ENCODE measurements around the gene KIF12. TPM values are rescaled to one million over a fixed set of nuclear protein-coding genes. Genes with fewer than 3 reads are reported as not detected.

KIF12 gene
- polyA plus RNA-seq, 3 donors: 142 to 272 (median 186) TPM

DNA sequence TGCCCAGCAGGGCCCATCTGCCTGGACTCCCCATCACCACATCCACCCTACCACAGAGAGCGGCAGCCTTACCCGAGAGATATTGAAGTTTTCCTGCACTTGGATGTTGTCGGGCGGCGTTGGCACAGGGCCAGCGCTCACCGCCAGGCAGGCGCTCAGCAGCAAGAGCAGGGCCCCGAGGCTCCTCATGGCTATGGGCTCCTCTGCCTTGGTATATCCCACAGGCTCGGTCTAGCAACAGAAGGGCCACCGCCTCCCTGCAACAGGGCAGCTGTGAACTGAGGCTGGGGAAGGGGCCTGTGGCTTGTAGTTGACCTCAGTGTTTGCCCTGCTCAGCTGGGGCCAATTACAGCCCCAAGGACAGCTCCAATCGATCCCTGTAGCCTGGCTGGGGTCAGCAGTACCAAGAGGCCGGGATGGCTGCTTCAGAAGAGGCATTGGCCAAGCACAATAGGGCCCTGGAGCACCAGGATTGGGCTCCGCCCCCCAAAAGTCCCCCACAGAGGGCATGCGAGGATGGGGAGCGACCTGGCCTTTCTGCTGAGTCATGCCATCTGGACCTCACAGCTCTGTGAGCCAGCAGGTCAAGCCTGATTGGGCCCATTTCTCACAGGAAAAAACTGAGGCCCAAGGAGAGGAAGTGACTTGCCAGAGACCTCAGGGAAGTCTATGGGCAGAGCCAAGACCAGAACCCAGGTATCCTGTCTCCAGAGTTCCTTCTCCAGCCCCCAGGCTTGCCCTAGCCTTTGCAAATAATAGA is 20.9 kb downstream of the KIF12 start, which contains the start of gene AMBP:
TSS of gene AMBP (minus strand) at position 280 of the 760 bp plus-strand sequence. CDS start at position 189, 91 bp downstream.
- DNase-seq (ENCODE audit: extremely low read depth in 1 of 11, low read depth in 9 of 11, low spot score in 4 of 11): no peak

DNA sequence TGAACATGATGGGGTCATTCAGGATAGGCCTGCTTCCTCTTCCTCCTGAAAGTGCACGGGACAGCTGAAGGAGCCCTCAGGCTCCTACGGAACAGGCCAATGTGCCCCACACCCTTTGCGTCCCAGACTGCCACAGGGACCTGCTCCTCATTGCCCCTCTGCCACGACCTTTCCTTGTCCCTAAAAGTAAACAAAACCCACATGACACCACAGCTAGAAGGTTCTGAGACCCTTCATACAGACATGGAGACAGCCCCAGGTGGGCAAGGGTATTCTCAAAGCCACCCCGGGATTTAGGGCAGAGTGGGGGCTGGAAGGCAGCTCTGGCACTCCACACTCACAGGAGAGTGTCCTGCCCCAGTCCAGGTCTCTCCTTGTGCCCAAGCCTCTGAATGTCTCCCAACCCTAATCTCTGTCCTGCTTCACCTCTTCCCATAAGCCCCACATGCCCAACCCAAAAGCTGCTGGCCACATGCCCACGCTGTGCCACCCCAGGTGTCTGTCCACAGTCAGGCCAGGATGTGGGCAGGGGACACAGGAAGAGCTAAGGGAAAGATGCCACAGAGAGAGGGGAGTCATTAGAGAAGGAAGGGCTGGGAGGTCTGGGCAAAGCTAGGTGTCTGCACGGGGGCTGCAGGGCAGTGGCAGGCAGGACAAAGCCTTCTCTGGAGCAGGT is 21.8 kb downstream of the KIF12 start:
- no peak for DNase-seq (ENCODE audit: extremely low read depth in 1 of 11, low read depth in 9 of 11, low spot score in 4 of 11)

DNA sequence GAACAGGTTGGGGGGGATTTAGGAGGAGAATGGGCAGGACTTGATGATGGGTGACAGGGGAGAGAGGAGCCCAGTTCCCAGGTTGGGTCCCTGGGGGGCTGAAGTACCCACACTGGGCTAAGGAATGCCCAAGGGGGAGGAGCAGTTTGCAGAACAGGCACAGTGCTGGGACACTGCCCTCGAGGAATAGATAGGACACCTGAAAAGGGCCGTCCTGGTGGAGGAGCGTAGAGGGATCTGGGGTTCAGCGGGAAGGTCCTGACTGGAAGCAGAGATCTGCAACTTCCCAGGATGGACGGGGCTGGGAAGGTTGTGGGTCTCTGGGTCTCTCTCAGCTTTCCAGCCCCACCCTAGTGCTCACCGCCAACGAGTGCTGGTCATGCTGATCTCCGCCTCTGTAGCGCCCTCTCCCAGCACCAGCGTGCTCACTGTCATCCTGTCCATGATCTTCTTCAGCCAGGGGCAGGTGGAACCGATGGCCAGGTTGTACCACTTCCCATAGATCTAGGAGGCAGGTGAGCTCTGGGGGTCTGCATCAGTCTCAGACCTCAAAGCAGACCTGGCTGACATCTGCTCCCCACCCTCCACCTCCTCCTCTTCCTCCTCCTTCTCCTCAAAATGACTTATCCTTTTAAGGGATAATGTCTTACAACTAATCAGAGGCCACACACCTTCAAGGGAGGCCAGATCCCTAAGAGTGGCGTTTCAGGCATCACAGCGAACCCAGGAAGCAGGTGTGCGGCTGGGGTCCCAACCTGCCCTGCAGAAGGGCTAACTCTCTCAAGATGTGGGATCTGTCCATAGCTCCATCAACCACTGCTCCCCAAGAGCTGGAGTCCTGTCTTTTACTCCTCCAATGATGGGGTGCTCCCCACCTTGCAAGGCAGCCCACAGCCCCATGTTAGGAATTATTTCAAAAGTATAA is 22.6 kb downstream of the KIF12 start:
- no peak for DNase-seq (ENCODE audit: extremely low read depth in 1 of 11, low read depth in 9 of 11, low spot score in 4 of 11)

DNA sequence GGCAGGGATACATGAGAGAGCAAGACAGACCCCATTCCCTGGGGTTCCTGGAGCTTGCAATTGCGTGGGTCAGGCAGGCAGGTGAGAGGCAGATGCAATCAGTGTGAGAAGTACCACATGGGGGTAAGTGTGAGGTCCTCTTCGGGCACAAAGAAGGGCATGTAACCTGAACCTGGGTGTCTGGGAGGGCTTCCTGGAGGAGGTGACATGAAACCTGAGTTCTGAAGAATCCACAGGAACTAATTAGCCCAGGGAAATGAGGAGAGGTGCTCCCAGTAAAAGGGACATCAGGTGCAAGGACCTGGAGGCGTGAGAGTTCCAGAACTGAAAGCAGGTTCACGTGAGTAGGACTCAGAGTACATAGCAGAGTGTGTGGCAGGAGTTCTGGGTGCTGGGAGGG is 23.5 kb downstream of the KIF12 start:
- no peak for DNase-seq (ENCODE audit: extremely low read depth in 1 of 11, low read depth in 9 of 11, low spot score in 4 of 11)

DNA sequence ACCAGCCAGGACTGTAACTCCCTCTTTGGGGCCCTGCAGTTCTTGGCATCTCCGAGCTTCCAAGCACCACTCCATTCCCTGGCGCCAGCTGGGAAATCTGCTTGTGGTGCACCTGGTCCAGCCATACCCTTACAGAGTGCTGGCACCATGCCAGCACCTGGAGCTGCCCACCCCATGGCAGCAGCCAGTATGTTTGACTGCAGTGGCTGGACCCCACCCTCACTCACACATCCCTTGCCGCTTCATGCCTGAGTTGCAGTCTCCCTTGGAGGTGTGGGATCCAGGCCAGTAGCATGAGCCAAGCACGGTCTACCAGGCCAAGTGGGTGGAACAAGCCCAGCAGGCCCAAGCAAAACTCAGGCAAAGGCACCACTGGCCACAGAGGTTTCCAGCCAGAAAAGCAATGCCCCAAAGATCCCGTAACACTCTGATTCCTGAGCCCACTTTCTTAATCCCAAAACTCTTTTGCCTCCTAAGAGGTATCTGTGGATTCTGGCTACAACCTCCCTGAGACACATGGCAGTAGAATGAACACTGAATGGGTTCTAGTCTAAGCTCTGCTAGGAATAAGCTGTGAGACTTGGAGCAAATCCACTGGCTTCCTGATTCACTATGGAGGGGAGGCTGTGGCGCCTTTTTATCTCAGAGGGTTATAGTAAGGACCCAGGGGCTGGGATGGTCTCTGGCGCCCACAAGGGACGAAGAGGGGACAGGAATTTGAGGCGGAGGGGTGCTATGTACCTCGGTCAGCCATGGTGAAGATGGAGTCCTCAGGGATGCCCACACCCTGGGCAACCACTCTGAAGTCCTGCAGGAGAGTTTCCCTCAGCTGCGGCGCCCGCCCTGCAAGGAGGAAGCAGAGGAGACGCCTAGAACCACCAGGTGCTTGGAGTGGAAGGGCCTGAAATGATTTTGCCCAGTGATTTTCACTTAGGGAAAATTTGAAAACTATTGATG is 26.6 kb downstream of the KIF12 start:
- no peak for DNase-seq (ENCODE audit: extremely low read depth in 1 of 11, low read depth in 9 of 11, low spot score in 4 of 11)

DNA sequence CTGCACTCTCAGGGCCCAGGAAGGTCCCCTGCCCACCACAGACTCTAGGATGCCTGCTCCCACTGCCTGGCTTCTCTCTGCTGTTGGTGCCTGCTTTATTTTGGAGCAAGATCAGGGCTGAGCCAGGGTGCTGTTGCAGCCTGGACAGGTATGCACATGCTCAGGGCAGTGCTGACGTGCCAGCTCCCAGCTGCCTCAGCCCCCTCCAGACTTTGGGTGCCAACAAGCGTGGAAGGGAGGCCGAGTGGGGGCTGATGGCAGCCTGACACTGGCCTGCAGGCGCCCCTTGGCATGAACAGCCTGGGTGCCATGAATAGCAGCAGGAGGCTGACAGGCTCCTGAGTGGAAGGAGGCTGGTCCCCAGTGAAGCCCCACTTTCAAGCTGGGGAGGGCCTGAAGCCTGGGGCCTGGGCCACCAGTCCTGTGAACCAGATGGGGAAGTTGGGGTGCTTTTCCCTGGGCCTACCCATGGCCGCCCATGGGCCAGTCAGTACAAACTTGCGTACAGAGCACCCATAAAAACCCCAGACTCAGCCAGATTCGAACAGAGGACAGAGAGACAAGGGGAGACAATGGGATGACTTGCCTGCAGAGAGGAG is 27.8 kb downstream of the KIF12 start:
- DNase-seq (ENCODE audit: extremely low read depth in 1 of 11, low read depth in 9 of 11, low spot score in 4 of 11): no peak

DNA sequence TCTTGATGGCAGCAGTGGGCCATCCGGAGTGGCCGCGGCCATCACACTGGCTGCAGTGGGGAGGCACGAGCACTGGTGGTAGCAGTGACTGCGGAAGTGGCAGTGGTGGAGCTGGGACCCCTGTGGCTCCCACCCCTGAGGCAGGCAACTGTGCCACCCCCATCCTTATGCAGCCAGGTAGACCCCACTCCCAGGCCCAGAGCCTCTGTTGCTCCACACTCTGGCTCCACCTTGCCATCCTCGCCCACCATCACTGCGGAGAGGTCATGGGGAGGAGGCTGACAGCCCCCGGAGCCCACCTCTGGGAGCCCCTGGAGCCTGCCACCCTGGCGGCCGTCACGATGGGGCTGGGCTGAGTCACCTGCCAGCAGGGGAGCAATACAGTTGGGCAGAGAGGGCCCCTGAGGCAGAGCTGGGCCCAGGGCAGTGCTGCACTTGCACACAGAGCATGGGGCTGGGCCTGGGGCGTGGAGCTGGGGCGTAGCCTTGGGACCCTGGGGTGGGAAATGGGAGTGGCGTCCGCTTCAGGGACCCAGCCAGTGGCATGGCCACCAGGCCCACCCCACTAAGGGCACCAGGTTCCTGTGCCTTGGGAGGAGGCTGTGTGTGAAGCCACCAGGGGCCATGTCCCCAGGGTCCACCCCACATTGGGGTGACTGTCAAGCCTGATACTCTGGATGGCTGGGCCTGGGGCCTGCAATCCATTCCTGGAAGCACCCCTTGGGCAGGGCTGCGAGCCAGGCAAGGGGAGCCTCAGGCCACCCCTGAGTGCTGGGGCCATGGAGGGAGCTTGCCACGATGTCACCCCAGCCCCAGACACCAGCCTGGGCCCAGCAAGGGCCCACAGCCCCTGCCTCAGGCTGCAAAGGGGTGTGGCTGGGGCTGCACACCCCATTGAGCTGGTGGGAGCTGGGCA is 28.6 kb downstream of the KIF12 start:
- no peak for DNase-seq (ENCODE audit: extremely low read depth in 1 of 11, low read depth in 9 of 11, low spot score in 4 of 11)

DNA sequence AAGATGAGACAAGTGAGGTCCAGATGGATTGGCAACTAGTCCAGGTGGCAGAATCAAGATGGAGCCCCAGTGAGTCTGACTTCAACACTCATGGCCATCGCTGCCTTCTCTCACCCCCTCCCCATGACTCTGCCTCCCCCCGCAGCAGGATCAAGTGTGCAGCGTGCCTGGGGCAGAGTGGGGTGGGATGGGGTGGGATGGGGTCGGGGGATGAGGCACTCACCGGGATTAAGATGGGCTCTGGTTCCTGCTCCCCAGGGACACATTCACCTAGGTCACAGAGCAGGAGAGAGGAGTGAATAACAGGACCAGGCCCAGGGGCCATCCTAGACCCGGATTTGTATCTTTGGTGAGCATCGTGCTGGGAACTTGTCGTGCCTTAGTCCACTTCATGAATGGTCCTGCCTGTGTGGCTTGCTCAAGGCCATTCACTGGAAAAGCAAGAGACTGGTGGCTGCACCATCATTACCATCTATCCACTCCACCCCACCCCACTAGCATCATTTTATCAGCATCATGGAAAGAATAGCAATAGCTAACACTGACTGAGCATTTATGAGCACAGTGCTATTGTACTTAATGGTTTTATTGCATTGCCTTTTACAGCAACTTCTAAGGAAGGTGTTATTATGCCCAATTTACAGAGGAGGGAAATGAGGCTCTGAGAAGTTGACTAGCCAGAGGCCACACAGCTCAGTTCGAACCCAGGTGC is 29.5 kb downstream of the KIF12 start:
- no peak for DNase-seq (ENCODE audit: extremely low read depth in 1 of 11, low read depth in 9 of 11, low spot score in 4 of 11)

DNA sequence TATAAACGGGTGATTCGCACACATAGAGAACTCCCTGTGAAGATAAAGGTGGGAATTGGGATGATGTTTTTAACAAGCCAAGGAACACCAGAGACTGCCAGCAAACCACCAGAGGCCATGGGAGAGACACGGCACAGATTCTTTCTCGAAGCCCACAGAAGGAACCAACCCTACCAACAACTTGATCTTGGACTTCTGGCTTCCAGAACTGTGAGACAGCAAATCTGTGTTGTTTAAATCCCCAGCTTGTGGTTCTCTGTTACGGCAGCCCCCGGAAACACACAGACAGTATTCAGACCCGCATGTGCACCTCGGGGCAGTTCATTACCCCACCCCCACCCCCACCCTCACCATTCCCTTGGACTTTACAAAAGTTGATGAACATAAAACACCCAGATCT is 33.8 kb downstream of the KIF12 start:
- DNase-seq (ENCODE audit: extremely low read depth in 1 of 11, low read depth in 9 of 11, low spot score in 4 of 11): no peak

DNA sequence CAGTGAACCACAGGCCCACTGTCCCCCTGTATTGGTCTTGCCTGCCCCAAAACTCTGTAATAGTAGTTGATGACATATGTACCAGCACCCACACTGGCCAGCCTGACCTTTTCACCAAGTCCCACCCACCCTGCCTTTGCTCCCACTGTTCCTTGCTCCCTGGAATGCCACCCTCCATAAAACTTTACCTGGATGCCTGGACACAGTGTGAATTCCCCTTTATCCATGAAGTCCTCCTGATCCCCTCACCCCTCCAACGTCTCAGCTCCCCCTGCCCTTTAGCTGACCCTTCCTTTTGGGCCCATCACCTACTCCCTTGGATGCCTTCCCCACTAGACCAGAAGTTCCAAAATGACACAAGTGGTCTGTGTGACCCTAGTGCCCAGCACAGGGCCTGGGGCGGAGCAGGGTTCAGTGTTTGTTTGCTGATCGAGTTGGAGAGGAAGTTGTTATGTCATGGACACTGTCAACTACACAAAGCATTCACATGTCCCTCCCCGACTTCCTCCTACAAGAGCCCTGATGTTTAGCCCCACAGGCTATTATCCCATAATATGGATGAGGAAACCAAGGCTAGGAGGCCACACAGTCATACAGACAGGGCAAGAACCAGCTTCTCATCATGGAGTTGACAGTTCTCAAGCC is 37.1 kb downstream of the KIF12 start:
- no peak for DNase-seq (ENCODE audit: extremely low read depth in 1 of 11, low read depth in 9 of 11, low spot score in 4 of 11)

DNA sequence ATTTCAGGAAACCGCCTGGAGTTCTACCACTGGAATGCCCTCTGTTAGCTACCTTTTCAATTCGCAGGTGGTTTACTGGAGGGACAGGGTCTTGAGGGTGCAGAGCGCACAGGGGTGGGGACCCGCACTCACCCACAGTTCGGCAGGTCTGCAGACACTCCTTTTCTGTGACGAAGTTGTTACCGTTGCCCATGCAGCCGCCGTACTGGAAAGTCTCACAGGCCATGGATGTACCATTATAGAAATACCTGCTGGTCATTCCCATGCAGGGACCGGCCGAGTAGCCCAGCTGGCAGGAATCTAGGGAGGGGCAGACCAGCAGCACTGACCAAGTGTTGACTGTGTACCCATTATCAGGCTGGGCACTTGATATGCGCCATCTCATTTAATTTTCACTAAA is 37.8 kb downstream of the KIF12 start:
- no peak for DNase-seq (ENCODE audit: extremely low read depth in 1 of 11, low read depth in 9 of 11, low spot score in 4 of 11)

DNA sequence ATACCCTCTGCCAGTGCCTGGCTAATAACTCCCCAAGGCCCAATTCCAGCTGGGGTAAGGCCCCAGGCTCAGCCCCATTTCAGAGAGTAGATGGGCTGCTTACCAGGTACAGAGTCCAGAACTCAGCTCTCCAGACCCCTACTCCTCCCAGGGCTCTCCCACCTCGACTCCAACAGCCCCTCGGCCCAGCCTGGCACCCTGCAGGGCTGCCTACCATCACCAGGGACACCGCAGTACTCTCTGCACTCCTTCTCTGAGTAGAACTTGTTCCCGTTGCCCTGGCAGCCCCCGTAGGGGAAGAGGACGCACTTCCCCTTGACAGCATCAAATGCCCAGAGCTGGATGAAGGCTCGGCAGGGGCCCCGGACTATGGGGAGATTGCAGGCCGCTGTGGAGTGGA is 38.4 kb downstream of the KIF12 start:
- DNase-seq (ENCODE audit: extremely low read depth in 1 of 11, low read depth in 9 of 11, low spot score in 4 of 11): no peak

DNA sequence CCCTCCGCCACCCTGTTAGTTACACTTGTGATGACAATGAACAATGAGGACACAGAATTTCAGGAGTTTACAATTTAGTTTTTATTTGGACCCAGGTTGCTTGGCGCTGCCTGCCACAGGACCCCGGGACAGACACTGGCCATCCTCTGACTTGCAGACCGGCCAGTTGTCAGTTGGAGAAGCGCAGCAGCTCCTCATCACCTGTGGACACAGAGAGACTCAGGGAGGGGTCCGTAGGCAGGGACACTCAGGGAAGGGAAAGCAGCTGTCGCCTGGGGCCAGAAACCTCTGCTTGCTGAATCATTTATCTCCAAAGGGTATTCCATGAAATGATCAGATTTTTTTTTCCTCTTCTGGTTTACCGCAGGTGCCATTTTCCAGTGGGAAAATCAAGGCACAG is 39.0 kb downstream of the KIF12 start:
- no peak for DNase-seq (ENCODE audit: extremely low read depth in 1 of 11, low read depth in 9 of 11, low spot score in 4 of 11)

DNA sequence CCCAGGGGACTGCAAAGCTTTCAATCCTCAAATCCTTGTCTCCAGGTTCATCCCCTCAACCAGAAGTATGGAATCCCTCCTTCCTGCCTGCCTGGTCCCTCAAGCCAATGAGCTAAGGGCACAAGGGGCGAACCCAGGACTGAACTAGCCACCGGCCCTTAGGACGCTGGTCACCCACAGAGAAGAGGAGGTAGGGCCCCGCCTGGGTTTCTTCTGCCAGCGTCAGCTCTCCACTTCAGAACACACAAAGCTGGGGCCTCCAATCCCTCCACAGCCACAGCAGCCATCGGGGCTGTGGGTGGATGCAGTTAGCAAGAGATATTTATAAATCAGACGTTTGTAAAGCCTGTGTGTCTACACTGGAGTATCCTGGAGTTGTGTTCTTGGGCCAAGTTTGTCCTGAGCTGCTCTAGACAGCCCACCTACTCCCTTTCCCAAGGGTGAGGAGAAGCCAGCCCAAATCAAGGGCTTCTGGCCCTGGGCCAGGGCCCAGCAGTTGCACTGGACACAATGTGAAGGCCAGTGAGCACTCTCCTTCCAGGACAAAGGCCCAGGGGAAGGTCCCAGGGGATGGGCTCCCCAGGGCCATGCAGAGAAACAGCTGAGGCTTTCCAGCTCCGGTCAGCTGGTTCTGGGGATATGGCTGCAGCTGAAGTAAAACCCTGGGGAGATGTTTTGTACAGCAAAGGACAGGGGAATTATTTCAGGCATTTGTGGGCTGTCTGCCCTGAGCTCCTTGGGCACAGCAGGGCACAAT is 39.9 kb downstream of the KIF12 start:
- no peak for DNase-seq (ENCODE audit: extremely low read depth in 1 of 11, low read depth in 9 of 11, low spot score in 4 of 11)

DNA sequence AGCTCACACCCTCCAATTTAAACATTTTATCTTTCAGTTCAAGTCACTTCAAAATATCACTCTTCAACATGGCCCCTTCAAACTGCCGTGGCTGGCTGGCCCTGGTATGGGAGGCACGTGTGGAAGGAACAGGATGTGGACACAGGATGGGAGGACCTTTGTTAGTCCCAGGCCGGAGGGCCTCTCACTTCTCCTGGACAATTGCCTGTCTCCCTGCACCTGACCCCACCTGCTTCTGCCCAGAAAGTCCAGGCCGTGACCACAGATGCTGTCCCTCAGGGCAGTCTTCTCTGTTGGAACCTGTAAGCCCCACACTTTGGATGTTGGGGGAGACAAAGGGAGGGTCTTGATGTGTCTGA is 40.4 kb downstream of the KIF12 start:
- no peak for DNase-seq (ENCODE audit: extremely low read depth in 1 of 11, low read depth in 9 of 11, low spot score in 4 of 11)

All from renal cortex interstitium (tissue), 11 donors.